OCI-LY1 (cell line): ENCODE data around the gene FAM53A.

Experiments used
- H2AFZ ChIP-seq: fragments of 200-600 bp; sonication (generic), shearing (Covaris generic); 2 replicates; pipeline ENCODE4 v1.6.0; 2014; ENCODE audit warnings: antibody characterized with exemption, mild to moderate bottlenecking, low read length
- H3F3A ChIP-seq: fragments of 200-600 bp; sonication (generic), shearing (Covaris generic); 2 replicates; pipeline ENCODE4 v1.6.0; 2014; ENCODE audit warnings: mild to moderate bottlenecking, antibody characterized with exemption, low read length, moderate library complexity; ENCODE audit not compliant: insufficient read depth
- H3K27ac ChIP-seq: fragments of 200-600 bp; sonication (generic); 2 replicates; pipeline ENCODE4 v1.5.1; 2014; ENCODE audit warnings: low read length, mixed run types, mild to moderate bottlenecking, low read depth; ENCODE audit not compliant: poor library complexity, severe bottlenecking
- H3K27me3 ChIP-seq: fragments of 200-600 bp; sonication (generic); 2 replicates; pipeline ENCODE4 v1.6.0; 2014; ENCODE audit warnings: antibody characterized with exemption, mild to moderate bottlenecking, low read length, moderate library complexity; ENCODE audit not compliant: insufficient read depth
- H3K36me3 ChIP-seq: fragments of 200-600 bp; sonication (generic); 2 replicates; pipeline ENCODE4 v1.6.1; 2014; ENCODE audit warnings: mild to moderate bottlenecking, antibody characterized with exemption, low read length, moderate library complexity, mixed read lengths; ENCODE audit not compliant: insufficient read depth
- H3K4me1 ChIP-seq: fragments of 200-600 bp; sonication (generic); 2 replicates; pipeline ENCODE4 v1.5.1; 2014; ENCODE audit warnings: mild to moderate bottlenecking, low read length, moderate library complexity; ENCODE audit not compliant: insufficient read depth, severe bottlenecking
- H3K4me2 ChIP-seq: fragments of 200-600 bp; sonication (generic), shearing (Covaris generic); 2 replicates; pipeline ENCODE4 v1.6.1; 2014; ENCODE audit warnings: low read length
- H3K4me3 ChIP-seq: fragments of 200-600 bp; sonication (generic); 2 replicates; pipeline ENCODE4 v1.5.1; 2014; ENCODE audit warnings: low read length, low read depth, mild to moderate bottlenecking, mixed read lengths; ENCODE audit not compliant: poor library complexity, severe bottlenecking
- H3K79me2 ChIP-seq: fragments of 200-600 bp; shearing (Covaris generic); 2 replicates; pipeline ENCODE4 v1.6.1; 2016; ENCODE audit warnings: mixed run types, low read length, mixed read lengths; ENCODE audit not compliant: insufficient read depth
- H3K9ac ChIP-seq: fragments of 200-600 bp; sonication (generic), shearing (Covaris generic); 2 replicates; pipeline ENCODE4 v1.6.1; 2014; ENCODE audit warnings: mild to moderate bottlenecking, low read length, mixed read lengths
- H3K9me2 ChIP-seq: fragments of 200-600 bp; sonication (generic), shearing (Covaris generic); 2 replicates; pipeline ENCODE4 v1.6.1; 2014; ENCODE audit warnings: low read depth, mild to moderate bottlenecking, low read length, mixed read lengths
- H3K9me3 ChIP-seq: fragments of 200-600 bp; shearing (Covaris generic); 2 replicates; pipeline ENCODE4 v1.6.1; 2014; ENCODE audit warnings: low read length, mixed read lengths
- H4K20me1 ChIP-seq: fragments of 200-600 bp; sonication (generic), shearing (Covaris generic); 2 replicates; pipeline ENCODE4 v1.6.0; 2016; ENCODE audit warnings: mild to moderate bottlenecking, low read length; ENCODE audit not compliant: insufficient read depth
- CTCF ChIP-seq: fragments of 200-600 bp; sonication (generic), shearing (Covaris generic); IDR thresholded peaks from 2 replicates; pipeline ENCODE4 v1.5.1; 2017; ENCODE audit warnings: mild to moderate bottlenecking, antibody characterized with exemption, low read length, moderate library complexity, mixed read lengths
- EZH2 ChIP-seq: fragments of 200-600 bp; sonication (generic), shearing (Covaris generic); IDR thresholded peaks from 2 replicates; pipeline ENCODE4 v1.8.0; 2017; ENCODE audit warnings: borderline replicate concordance, mixed run types, mild to moderate bottlenecking, antibody characterized with exemption, low read length, moderate library complexity, mixed read lengths

FAM53A gene

GRCh38 chr4:1663549-1663948 lies 20.6 kb downstream of the FAM53A start:
- TF ChIP-seq CTCF (no peak), EZH2 (no peak)
- Histone ChIP-seq H3K27ac (no peak overlapping the region), H3K9me2 (no peaks in the 10 kb centered on the region), H3K36me3 (no peaks in the 10 kb centered on the region), H3K4me1 (peaks cover 7% of the 10 kb centered on the region), H2AFZ (no peak overlapping the region), H3K27me3 (no peaks in the 10 kb centered on the region), H4K20me1 (no peaks in the 10 kb centered on the region), H3K9me3 (no peaks in the 10 kb centered on the region), H3F3A (no peaks in the 10 kb centered on the region), H3K4me3 (no peak overlapping the region), H3K79me2 (no peaks in the 10 kb centered on the region), H3K9ac (no peak overlapping the region), H3K4me2 (no peak overlapping the region)

- H3K36me3 ChIP-seq = no peaks in the 10 kb centered on the region
- H3K4me2 ChIP-seq = no peak overlapping the region; the same call in 1 of the 2 replicates
- TF ChIP-seq CTCF (peak; percentile 36; the same call in 1 of the 2 replicates), EZH2 (no peak)
These were observed 22.4 kb downstream of the FAM53A start for GRCh38 chr4:1661695-1662094.

GRCh38 chr4:1660948-1661677 lies 23.0 kb downstream of the FAM53A start:
- Histone ChIP-seq H3K9me3 (no peaks in the 10 kb centered on the region), H4K20me1 (no peaks in the 10 kb centered on the region), H3K27ac (no peak overlapping the region), H3K9me2 (no peaks in the 10 kb centered on the region), H3K4me2 (no peak overlapping the region; the same call in 1 of the 2 replicates), H3K4me1 (peaks cover 7% of the 10 kb centered on the region), H3K79me2 (no peaks in the 10 kb centered on the region), H3F3A (no peaks in the 10 kb centered on the region), H3K36me3 (no peaks in the 10 kb centered on the region), H3K27me3 (no peaks in the 10 kb centered on the region), H3K9ac (no peak overlapping the region), H2AFZ (no peak overlapping the region), H3K4me3 (peak overlapping the region; percentile 18)
- TF ChIP-seq CTCF = no peak
- no peak for TF ChIP-seq EZH2

More at GRCh38 chr4:1661695-1662094, 22.4 kb downstream of the FAM53A start:
- Histone ChIP-seq H3K9me3 (no peaks in the 10 kb centered on the region), H3K27me3 (no peaks in the 10 kb centered on the region), H3K9me2 (no peaks in the 10 kb centered on the region), H3K4me3 (peak overlapping the region; percentile 18), H3K4me1 (peaks cover 7% of the 10 kb centered on the region), H2AFZ (no peak overlapping the region), H3F3A (no peaks in the 10 kb centered on the region), H3K9ac (no peak overlapping the region), H3K27ac (no peak overlapping the region), H3K79me2 (no peaks in the 10 kb centered on the region), H4K20me1 (no peaks in the 10 kb centered on the region)
